ENCODE measurements around the gene TRMT2A. TPM values are rescaled to one million over a fixed set of nuclear protein-coding genes. Genes with fewer than 3 reads are reported as not detected.

Gene TRMT2A
- total RNA-seq, 2 donors from 2014 or later: 76.8 to 98.6 TPM

DNA sequence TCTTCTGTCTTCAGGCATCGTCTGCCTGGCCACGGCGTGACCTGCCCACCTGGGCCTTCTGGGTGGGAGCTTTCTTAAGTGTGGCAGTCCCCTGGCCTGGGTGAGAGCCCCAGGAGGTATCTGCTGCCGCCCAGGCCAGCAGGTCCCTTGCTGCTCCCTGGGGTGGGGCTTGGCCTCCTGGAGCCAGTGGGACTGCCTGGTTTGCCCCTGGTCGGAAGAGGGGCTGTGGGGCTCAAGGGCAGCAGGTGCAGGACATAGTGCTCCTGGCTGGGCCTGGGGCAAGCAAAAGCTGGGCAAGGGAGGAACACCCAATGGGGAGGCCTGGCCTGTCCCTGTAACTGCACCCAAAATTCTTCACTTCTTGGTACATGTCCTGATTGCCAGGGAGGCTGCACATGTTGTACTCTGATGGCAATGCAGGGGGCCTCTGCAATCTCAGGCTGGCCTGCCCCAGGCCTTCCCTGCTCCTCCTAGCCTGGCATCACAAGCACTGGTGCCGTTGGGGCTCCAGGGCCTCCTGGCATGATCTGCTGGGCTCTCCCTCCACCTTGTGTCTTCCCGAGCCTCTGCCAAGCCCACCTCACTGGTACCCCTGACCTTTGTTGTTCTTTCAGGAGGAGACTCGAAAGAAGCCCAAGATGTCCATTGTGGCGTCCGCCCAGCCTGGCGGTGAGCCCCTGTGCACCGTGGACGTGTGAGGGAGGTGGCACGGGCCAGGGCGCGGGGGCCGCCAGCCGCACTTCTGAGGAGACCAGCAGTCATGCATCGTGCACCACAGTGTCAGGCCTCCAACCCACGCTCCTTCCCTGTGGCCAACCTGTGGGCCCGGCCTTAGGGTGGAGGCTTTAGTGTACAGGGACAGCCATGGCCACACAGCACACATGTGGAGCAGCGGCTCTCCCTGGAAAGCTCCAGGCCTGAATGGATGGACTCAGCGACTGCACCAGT, 7.3 kb downstream of the TRMT2A start:
- TF ChIP-seq POLR2A (IDR thresholded peaks at IDR 0.05): no peak
- TF ChIP-seq, protein P1, sequence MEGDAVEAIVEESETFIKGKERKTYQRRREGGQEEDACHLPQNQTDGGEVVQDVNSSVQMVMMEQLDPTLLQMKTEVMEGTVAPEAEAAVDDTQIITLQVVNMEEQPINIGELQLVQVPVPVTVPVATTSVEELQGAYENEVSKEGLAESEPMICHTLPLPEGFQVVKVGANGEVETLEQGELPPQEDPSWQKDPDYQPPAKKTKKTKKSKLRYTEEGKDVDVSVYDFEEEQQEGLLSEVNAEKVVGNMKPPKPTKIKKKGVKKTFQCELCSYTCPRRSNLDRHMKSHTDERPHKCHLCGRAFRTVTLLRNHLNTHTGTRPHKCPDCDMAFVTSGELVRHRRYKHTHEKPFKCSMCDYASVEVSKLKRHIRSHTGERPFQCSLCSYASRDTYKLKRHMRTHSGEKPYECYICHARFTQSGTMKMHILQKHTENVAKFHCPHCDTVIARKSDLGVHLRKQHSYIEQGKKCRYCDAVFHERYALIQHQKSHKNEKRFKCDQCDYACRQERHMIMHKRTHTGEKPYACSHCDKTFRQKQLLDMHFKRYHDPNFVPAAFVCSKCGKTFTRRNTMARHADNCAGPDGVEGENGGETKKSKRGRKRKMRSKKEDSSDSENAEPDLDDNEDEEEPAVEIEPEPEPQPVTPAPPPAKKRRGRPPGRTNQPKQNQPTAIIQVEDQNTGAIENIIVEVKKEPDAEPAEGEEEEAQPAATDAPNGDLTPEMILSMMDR (IDR thresholded peaks at IDR 0.05): no peak
- Histone ChIP-seq H3K4me3 (no peak overlapping the region), H3K27ac (no peak overlapping the region), H3K9me3 (no peaks in the 10 kb centered on the region), H3K36me3 (replicated peaks in 1 of 2; ENCODE audit: insufficient read depth in 1 of 2, low read depth in 2 of 2) (peaks cover 0 to 36% of the 10 kb centered on the region in 2 donors), H3K27me3 (no peaks in the 10 kb centered on the region), H3K4me1 (peaks cover 34% of the 10 kb centered on the region)
- ATAC-seq: no peak
- no peak for DNase-seq
- 88 to 92% methylated on average over 7 to 21 of the region's 23 CpGs for WGBS, 2 donors
- intact Hi-C loops (cut with DNase I): no loop called here

DNA sequence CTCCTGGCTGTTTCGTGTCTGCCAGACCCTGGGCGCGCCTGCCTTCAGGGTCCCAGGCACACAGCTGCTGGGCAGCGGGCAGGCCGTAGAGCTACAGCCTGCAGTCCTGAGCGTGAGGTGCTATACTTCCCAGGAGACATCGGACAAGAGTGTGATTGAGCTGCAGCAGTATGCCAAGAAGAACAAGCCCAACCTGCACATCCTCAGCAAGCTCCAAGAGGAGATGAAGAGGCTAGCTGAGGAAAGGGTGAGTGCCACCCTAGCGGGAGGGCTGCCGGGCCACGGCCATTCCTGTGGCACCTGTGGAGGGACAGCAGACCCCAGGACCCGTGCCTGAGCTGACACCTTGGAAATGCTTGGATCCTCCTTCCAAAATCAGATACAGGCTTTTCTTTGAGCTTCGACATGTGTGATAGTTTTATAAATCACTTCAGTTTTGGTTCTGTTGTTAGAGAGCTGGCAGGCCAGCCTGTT, 8.2 kb downstream of the TRMT2A start:
- Histone ChIP-seq H3K4me3 (no peak overlapping the region), H3K9me3 (no peaks in the 10 kb centered on the region), H3K27ac (no peak overlapping the region), H3K27me3 (no peaks in the 10 kb centered on the region), H3K36me3 (replicated peaks in 1 of 2; ENCODE audit: insufficient read depth in 1 of 2, low read depth in 2 of 2) (peaks cover 0 to 35% of the 10 kb centered on the region in 2 donors), H3K4me1 (peaks cover 25% of the 10 kb centered on the region)
- no peak for DNase-seq
- 89 to 93% methylated on average over 10 to 12 of the region's 12 CpGs for WGBS, 2 donors
- TF ChIP-seq, protein P1 (IDR thresholded peaks at IDR 0.05): no peak
- TF ChIP-seq POLR2A (IDR thresholded peaks at IDR 0.05): no peak
- no peak for ATAC-seq
- intact Hi-C loops (cut with DNase I): no loop called here

DNA sequence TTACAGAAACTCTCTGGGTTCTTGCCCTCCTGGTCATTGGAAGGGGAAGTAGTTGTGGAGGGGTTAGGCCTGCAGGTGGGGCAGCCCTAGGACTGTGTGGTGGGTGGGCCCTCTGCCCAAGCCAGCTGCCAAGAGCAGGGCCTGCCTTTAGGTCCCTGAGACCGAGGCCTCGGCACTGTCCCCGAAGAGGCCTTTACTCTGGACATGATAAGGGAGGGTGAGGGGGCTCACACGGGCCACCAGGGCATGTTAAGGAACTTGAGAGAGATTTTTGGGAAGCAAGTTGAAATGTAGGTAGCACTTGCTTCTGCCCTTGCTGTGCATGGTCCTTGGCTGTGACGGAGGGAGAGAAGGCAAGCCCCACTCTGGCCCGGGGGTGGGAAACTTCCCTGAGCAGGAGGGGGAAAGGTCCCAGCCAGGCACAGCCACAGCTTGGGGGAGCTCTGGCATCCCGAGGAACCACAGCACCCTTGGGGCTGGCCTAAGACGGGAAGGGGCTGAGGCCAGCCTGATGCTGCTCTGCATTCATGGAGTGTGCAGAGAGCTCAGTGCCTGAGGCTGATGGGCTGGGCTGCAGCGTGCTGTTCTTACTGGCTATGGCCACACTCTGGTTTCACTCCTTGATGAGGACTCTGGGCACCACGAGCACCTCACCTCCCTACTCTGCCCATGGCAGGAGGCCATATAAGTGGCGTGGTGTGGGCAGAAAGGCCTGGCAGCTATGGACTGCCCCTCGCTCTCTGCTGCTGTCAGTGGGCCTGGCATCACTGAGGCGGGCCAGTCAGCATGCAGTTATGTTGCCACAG, 8.9 kb downstream of the TRMT2A start:
- intact Hi-C loops (cut with DNase I): no loop called here
- TF ChIP-seq POLR2A (IDR thresholded peaks at IDR 0.05): no peak
- TF ChIP-seq, protein P1 (IDR thresholded peaks at IDR 0.05): no peak
- no peak overlapping the region for H3K4me3 ChIP-seq
- no peaks in the 10 kb centered on the region for H3K27me3 ChIP-seq
- H3K4me1 ChIP-seq: peaks cover 21% of the 10 kb centered on the region
- DNase-seq (no peak), ATAC-seq (no peak)
- H3K27ac ChIP-seq: no peak overlapping the region
- no peaks in the 10 kb centered on the region for H3K9me3 ChIP-seq
- WGBS, 2 donors: 82 to 87% methylated on average over 8 to 13 of the region's 13 CpGs
- peaks cover 0 to 35% of the 10 kb centered on the region in 2 donors for H3K36me3 ChIP-seq (replicated peaks in 1 of 2; ENCODE audit: insufficient read depth in 1 of 2, low read depth in 2 of 2)

DNA sequence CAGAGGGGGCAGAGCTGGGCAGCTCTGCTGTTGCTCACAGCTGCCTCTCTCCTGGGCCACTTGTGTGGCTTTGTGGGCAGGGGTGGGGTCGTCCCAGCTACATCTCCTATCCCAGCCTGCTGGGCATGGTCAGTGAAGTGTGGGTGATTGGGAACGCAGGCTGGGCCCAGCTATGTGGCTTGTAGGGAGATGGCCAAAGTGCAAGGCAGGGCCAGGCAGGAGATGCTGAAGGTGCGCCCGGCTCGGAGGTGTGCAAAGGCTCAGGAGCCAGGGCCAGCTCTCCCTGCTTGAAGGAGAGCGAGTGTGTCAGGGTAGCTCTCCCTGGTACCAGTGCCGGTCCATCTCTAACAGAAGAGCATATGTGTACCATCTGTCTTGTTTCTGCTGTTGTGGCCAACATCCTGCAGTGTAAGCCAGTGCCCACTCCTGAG, 9.5 kb downstream of the TRMT2A start:
- H3K27ac ChIP-seq: no peak overlapping the region
- H3K36me3 ChIP-seq (replicated peaks in 1 of 2; ENCODE audit: insufficient read depth in 1 of 2, low read depth in 2 of 2): peaks cover 0 to 35% of the 10 kb centered on the region in 2 donors
- intact Hi-C loops (cut with DNase I): no loop called here
- no peaks in the 10 kb centered on the region for H3K9me3 ChIP-seq
- H3K4me3 ChIP-seq: no peak overlapping the region
- no peaks in the 10 kb centered on the region for H3K27me3 ChIP-seq
- WGBS, 2 donors: 89 to 90% methylated on average over 7 of the region's 7 CpGs
- no peak for TF ChIP-seq POLR2A (IDR thresholded peaks at IDR 0.05)
- TF ChIP-seq, protein P1 (IDR thresholded peaks at IDR 0.05): no peak
- ATAC-seq: no peak
- DNase-seq: no peak
- peaks cover 14% of the 10 kb centered on the region for H3K4me1 ChIP-seq

Measured in body of pancreas (tissue), 4 donors.